AG04450 (cell line): ENCODE results near the gene ARFIP1. TPM values are rescaled to one million over a fixed set of nuclear protein-coding genes. Genes with fewer than 3 reads are reported as not detected.

Experiments used
- CTCF ChIA-PET: fragments of 300-600, 350-600 bp; formaldehyde crosslinking; extraction: SDS; loops from one replicate; lab custom pipeline; 2022; ENCODE audit warnings: antibody characterized with exemption, inconsistent platforms; lab: Charles Lee
- POLR2A ChIA-PET: fragments of 350-600 bp; formaldehyde crosslinking; extraction: SDS; loops from one replicate; lab custom pipeline; 2021; ENCODE audit warnings: antibody characterized with exemption, inconsistent platforms; lab: Yijun Ruan, JAX
- DNase-seq: peaks from one replicate; pipeline ENCODE4 v3.0.0-alpha.2; 2011; ENCODE audit warnings: low read depth, low spot score
- H3K27ac ChIP-seq: one replicate; pipeline ENCODE4 v1.5.1; 2012; ENCODE audit warnings: low read depth, low read length, control low read depth
- H3K27me3 ChIP-seq: one replicate; pipeline ENCODE4 v1.6.0; 2012; ENCODE audit warnings: low read length; ENCODE audit not compliant: control insufficient read depth, insufficient read depth
- H3K4me3 ChIP-seq: 2 replicates; pipeline ENCODE4 v1.5.1; 2011; ENCODE audit warnings: mild to moderate bottlenecking, low read depth, low read length, control low read depth
- H3K9me3 ChIP-seq: 2 replicates; pipeline ENCODE4 v1.5.1; 2012; ENCODE audit warnings: low read length; ENCODE audit not compliant: control insufficient read depth, insufficient read depth
- polyA plus RNA-seq: library from polyadenylated mRNA; depleted of rRNA; stranded (reverse); fragments of >200 nt; gene quantifications from 2 replicates; pipeline ENCODE4 v1.2.3, GENCODE V29; 2011
- TF ChIP-seq, protein P1 (sequence below): IDR thresholded peaks from 2 replicates; pipeline ENCODE4 v1.5.1; 2011; ENCODE audit warnings: low read depth, low read length, control low read depth, inconsistent platforms

The ARFIP1 gene
- polyA plus RNA-seq, 1 experiment, result 42.0 TPM

GRCh38 chr4:152885185-152885584 is 105.4 kb downstream of the ARFIP1 start:
- TF ChIP-seq, protein P1, sequence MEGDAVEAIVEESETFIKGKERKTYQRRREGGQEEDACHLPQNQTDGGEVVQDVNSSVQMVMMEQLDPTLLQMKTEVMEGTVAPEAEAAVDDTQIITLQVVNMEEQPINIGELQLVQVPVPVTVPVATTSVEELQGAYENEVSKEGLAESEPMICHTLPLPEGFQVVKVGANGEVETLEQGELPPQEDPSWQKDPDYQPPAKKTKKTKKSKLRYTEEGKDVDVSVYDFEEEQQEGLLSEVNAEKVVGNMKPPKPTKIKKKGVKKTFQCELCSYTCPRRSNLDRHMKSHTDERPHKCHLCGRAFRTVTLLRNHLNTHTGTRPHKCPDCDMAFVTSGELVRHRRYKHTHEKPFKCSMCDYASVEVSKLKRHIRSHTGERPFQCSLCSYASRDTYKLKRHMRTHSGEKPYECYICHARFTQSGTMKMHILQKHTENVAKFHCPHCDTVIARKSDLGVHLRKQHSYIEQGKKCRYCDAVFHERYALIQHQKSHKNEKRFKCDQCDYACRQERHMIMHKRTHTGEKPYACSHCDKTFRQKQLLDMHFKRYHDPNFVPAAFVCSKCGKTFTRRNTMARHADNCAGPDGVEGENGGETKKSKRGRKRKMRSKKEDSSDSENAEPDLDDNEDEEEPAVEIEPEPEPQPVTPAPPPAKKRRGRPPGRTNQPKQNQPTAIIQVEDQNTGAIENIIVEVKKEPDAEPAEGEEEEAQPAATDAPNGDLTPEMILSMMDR, result no peak
- ChIA-PET POLR2A (interaction anchor here (0.9 kb wide), 1 partner anchor 11 kb away, joined by 3 read pairs; no protein-coding TSS in a partner anchor), CTCF (interaction anchor here (2.8 kb wide), 1 partner anchor 243 kb away, joined by 6 read pairs; no protein-coding TSS in a partner anchor)

GRCh38 chr4:152886201-152886600 is 106.4 kb downstream of the ARFIP1 start:
- no peak overlapping the region for H3K27ac ChIP-seq
- no peak overlapping the region for H3K4me3 ChIP-seq
- POLR2A ChIA-PET, result no interaction called here
- no peaks in the 10 kb centered on the region for H3K9me3 ChIP-seq
- no peaks in the 10 kb centered on the region for H3K27me3 ChIP-seq
- TF ChIP-seq, protein P1, result no peak
- no peak for DNase-seq
- CTCF ChIA-PET, result interaction anchor here (1.7 to 2.8 kb wide), 2 partner anchors 197 to 242 kb away, joined by 5 to 6 read pairs; no protein-coding TSS in a partner anchor

More at GRCh38 chr4:152885185-152885584, 105.4 kb downstream of the ARFIP1 start:
- Histone ChIP-seq H3K27me3 (no peaks in the 10 kb centered on the region), H3K4me3 (no peak overlapping the region), H3K9me3 (no peaks in the 10 kb centered on the region), H3K27ac (no peak overlapping the region)
- no peak for DNase-seq

GRCh38 chr4:152887981-152888380 is 108.2 kb downstream of the ARFIP1 start:
- Histone ChIP-seq H3K4me3 (no peak overlapping the region), H3K9me3 (no peaks in the 10 kb centered on the region), H3K27me3 (no peaks in the 10 kb centered on the region), H3K27ac (no peak overlapping the region)
- POLR2A ChIA-PET, result no interaction called here
- CTCF ChIA-PET, result interaction anchor here (1.4 kb wide), 1 partner anchor 197 kb away, joined by 3 read pairs; no protein-coding TSS in a partner anchor
- TF ChIP-seq, protein P1, result no peak
- DNase-seq, result no peak

DNA sequence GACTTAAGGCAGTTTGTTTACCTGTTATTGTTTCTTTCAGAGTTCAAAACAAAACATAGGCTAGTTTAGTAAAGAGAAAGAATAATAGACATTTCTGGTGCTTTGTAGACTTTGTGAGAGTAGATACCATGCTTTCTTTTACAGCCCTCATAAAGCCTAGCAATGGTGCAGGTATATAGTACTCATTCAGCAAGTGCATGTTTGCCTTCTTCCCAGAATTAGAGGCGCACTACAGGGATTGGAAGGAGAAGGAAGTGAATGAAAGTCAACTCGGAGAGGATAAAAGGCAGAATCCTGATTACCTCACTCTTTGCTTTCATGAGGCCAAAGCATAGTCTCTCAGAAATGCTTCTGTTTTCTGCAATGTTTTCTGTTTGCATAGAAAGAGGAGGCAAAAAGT is 113.2 kb downstream of the ARFIP1 start:
- POLR2A ChIA-PET, result interaction anchor here (1.3 kb wide), 1 partner anchor 11 kb away, joined by 3 read pairs; no protein-coding TSS in a partner anchor
- no peak for DNase-seq
- Histone ChIP-seq H3K4me3 (no peak overlapping the region), H3K27ac (no peak overlapping the region), H3K27me3 (no peaks in the 10 kb centered on the region), H3K9me3 (no peaks in the 10 kb centered on the region)
- CTCF ChIA-PET, result interaction anchor here (1.2 kb wide), 1 partner anchor 235 kb away, joined by 4 read pairs; no protein-coding TSS in a partner anchor
- TF ChIP-seq, protein P1, result no peak

DNA sequence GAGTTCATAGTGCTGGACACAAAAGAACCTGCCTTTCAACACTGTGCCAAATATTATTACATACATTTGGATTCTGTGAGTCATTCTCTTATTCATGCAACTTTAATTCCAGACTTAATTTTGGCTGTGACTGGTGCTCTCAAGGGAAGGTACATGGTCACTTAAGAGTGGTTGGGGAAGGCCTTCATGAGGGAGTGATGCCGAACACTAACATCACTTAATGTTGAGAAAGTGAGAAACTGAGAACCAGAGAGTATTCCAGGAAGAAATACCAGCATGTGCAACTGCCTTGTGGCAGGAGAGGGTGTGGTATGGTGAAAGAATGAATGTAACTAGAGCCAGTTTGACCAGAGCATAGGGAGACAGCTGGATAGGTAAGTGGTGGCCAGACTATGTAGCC is 114.9 kb downstream of the ARFIP1 start:
- POLR2A ChIA-PET, result no interaction called here
- Histone ChIP-seq H3K27ac (no peak overlapping the region), H3K4me3 (no peak overlapping the region), H3K9me3 (no peaks in the 10 kb centered on the region), H3K27me3 (no peaks in the 10 kb centered on the region)
- no peak for DNase-seq
- TF ChIP-seq, protein P1, result no peak
- CTCF ChIA-PET, result interaction anchor here (0.7 to 2.0 kb wide), 2 partner anchors 189 to 424 kb away, joined by 6 to 7 read pairs; no protein-coding TSS in a partner anchor
